ENCODE measurements around the gene NRDC. TPM values are rescaled to one million over a fixed set of nuclear protein-coding genes. Genes with fewer than 3 reads are reported as not detected.
"Not testable (repeated sequence)": the region's sequence is repeated elsewhere in the genome, so short reads cannot be mapped to it uniquely, and the experiment has no call there.

NRDC gene
- polyA plus RNA-seq, 3 donors = 66.8 to 92.0 (median 74.3) TPM

DNA sequence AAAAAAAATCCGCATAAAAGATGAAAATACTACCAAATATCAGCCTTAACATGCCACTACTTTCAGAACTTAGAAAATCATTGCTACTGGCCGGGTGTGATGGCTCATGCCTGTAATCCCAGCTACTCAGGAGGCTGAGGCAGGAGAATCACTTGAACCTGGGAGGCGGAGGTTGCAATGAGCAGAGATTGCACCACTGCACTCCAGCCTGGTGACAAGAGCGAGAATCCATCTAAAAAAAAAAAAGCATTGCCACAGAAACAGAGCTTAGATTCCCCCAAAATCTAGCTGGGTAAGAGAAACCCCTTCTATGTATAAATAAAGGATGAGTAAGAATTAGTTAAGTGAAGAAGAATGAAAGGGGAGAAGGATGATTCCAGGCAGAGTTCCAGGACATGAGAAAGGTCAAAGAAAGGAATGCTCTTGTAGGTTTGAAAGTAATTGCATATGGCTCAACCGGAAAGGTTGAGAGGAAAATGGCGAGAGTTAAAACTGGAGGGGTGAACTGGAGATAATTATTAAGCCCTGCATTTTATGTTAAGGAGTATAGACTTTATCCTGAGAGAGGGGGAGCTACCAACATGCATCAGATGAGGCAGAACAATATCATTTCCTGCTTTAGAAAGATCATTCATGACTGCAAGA is 19.7 kb upstream of the NRDC start:
- Histone ChIP-seq H3K79me2 (ENCODE audit: insufficient read depth, low read length) (no peaks in the 10 kb centered on the region), H3K27ac (ENCODE audit: low read depth in 1 of 2, low read length in 2 of 2) (no peak overlapping the region), H2AFZ (ENCODE audit: insufficient read depth, low read depth, low read length, poor library complexity, severe bottlenecking) (no peak overlapping the region), H3K36me3 (replicated peaks in 1 of 2; ENCODE audit: control insufficient read depth in 1 of 2, insufficient read depth in 2 of 2, low read length in 2 of 2) (no peaks in the 10 kb centered on the region), H4K20me1 (ENCODE audit: insufficient read depth, low read length) (no peaks in the 10 kb centered on the region), H3K4me1 (ENCODE audit: control insufficient read depth in 1 of 2, insufficient read depth in 2 of 2, low read length in 2 of 2) (no peaks in the 10 kb centered on the region), H3K4me2 (replicated peaks; ENCODE audit: extremely low read depth, low read length, poor library complexity, severe bottlenecking) (no peak overlapping the region), H3K9me3 (replicated peaks in 1 of 2; ENCODE audit: control insufficient read depth in 1 of 2, insufficient read depth in 1 of 2, low read length in 2 of 2) (no peaks in the 10 kb centered on the region), H3K4me3 (replicated peaks in 1 of 3; ENCODE audit: low read depth in 2 of 3, low read length in 3 of 3) (no peak overlapping the region), H3K9ac (ENCODE audit: insufficient read depth, low read length, poor library complexity, severe bottlenecking) (no peak overlapping the region), H3K27me3 (ENCODE audit: control insufficient read depth in 2 of 2, insufficient read depth in 2 of 2, low read length in 2 of 2) (peaks cover 9 to 11% of the 10 kb centered on the region in 2 donors)
- DNase-seq = no peak
- Mint-ChIP-seq H3K27ac (no peak overlapping the region), H3K9me3 (no peaks in the 10 kb centered on the region), H3K4me1 (peaks cover 2% of the 10 kb centered on the region), H3K27me3 (ENCODE audit: low read depth in 3 of 3) (peaks cover 27 to 32% (median 29%) of the 10 kb centered on the region in 3 donors), H3K4me3 (no peak overlapping the region), H3K36me3 (no peaks in the 10 kb centered on the region)
- intact Hi-C loops (cut with micrococcal nuclease) = loop anchor here in 1 of 2 donors (10.0 kb wide), 1 partner anchor 117 kb away; no protein-coding TSS in a partner anchor
- no CpG with 5 or more reads among the region's 6 CpGs for WGBS (ENCODE audit: insufficient coverage)
- TF ChIP-seq, protein P1, sequence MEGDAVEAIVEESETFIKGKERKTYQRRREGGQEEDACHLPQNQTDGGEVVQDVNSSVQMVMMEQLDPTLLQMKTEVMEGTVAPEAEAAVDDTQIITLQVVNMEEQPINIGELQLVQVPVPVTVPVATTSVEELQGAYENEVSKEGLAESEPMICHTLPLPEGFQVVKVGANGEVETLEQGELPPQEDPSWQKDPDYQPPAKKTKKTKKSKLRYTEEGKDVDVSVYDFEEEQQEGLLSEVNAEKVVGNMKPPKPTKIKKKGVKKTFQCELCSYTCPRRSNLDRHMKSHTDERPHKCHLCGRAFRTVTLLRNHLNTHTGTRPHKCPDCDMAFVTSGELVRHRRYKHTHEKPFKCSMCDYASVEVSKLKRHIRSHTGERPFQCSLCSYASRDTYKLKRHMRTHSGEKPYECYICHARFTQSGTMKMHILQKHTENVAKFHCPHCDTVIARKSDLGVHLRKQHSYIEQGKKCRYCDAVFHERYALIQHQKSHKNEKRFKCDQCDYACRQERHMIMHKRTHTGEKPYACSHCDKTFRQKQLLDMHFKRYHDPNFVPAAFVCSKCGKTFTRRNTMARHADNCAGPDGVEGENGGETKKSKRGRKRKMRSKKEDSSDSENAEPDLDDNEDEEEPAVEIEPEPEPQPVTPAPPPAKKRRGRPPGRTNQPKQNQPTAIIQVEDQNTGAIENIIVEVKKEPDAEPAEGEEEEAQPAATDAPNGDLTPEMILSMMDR (IDR thresholded peaks at IDR 0.05) = no peak

DNA sequence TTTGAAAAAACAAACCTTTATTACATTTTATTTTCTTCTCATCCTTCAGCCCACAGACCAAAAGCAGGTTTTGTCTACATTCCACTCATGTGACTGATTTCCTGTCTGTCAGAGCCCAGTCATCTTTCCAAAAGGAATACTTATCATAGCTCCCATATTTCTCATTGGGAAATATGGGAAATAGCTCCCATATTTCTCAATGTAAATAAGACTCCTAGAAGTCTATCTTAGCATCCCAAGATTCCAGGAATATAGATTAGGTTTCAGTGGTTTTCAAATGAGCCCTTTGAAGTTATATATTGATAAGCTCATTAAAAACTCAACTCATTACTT is 19.1 kb upstream of the NRDC start:
- Histone ChIP-seq H3K27me3 (ENCODE audit: control insufficient read depth in 2 of 2, insufficient read depth in 2 of 2, low read length in 2 of 2) (peaks cover 9 to 11% of the 10 kb centered on the region in 2 donors), H4K20me1 (ENCODE audit: insufficient read depth, low read length) (no peaks in the 10 kb centered on the region), H3K79me2 (ENCODE audit: insufficient read depth, low read length) (no peaks in the 10 kb centered on the region), H3K36me3 (replicated peaks in 1 of 2; ENCODE audit: control insufficient read depth in 1 of 2, insufficient read depth in 2 of 2, low read length in 2 of 2) (no peaks in the 10 kb centered on the region), H3K9me3 (replicated peaks in 1 of 2; ENCODE audit: control insufficient read depth in 1 of 2, insufficient read depth in 1 of 2, low read length in 2 of 2) (no peaks in the 10 kb centered on the region), H3K9ac (ENCODE audit: insufficient read depth, low read length, poor library complexity, severe bottlenecking) (no peak overlapping the region), H2AFZ (ENCODE audit: insufficient read depth, low read depth, low read length, poor library complexity, severe bottlenecking) (no peak overlapping the region), H3K27ac (ENCODE audit: low read depth in 1 of 2, low read length in 2 of 2) (no peak overlapping the region), H3K4me1 (ENCODE audit: control insufficient read depth in 1 of 2, insufficient read depth in 2 of 2, low read length in 2 of 2) (no peaks in the 10 kb centered on the region), H3K4me2 (replicated peaks; ENCODE audit: extremely low read depth, low read length, poor library complexity, severe bottlenecking) (no peak overlapping the region), H3K4me3 (replicated peaks in 1 of 3; ENCODE audit: low read depth in 2 of 3, low read length in 3 of 3) (no peak overlapping the region)
- Mint-ChIP-seq H3K4me3 (peak overlapping the region in 1 of 2 donors; percentile 40), H3K36me3 (no peaks in the 10 kb centered on the region), H3K27ac (no peak overlapping the region), H3K27me3 (ENCODE audit: low read depth in 3 of 3) (peaks cover 28 to 33% (median 30%) of the 10 kb centered on the region in 3 donors), H3K9me3 (no peaks in the 10 kb centered on the region), H3K4me1 (peaks cover 2% of the 10 kb centered on the region)
- DNase-seq = no peak
- TF ChIP-seq, protein P1 (IDR thresholded peaks at IDR 0.05) = no peak
- intact Hi-C loops (cut with micrococcal nuclease) = loop anchor here (2.0 to 10.0 kb wide), 2 partner anchors 105 to 117 kb away; no protein-coding TSS in a partner anchor

DNA sequence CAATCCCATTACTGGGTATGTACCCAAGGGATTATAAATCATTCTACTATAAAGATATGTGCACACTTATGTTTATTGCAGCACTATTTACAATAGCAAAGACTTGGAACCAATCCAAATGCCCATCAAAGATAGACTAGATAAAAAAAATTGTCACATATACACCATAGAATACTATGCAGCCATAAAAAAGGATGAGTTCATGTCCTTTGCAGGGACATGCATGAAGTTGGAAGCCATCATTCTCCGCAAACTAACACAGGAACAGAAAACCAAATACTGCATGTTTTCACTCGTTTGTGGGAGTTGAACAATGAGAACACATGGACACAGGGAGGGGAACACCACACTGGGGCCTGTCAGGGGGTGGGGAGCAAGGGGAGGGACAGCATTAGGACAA is 16.2 kb upstream of the NRDC start:
- H3K4me1 Mint-ChIP-seq; H3K27ac Mint-ChIP-seq; H3K9me3 Mint-ChIP-seq; H3K36me3 ChIP-seq (replicated peaks in 1 of 2; ENCODE audit: control insufficient read depth in 1 of 2, insufficient read depth in 2 of 2, low read length in 2 of 2); H3K4me2 ChIP-seq (replicated peaks; ENCODE audit: extremely low read depth, low read length, poor library complexity, severe bottlenecking); H3K36me3 Mint-ChIP-seq; DNase-seq; H3K4me3 Mint-ChIP-seq; H3K9me3 ChIP-seq (replicated peaks in 1 of 2; ENCODE audit: control insufficient read depth in 1 of 2, insufficient read depth in 1 of 2, low read length in 2 of 2); H3K4me1 ChIP-seq (ENCODE audit: control insufficient read depth in 1 of 2, insufficient read depth in 2 of 2, low read length in 2 of 2); H3K27ac ChIP-seq (ENCODE audit: low read depth in 1 of 2, low read length in 2 of 2); H3K79me2 ChIP-seq (ENCODE audit: insufficient read depth, low read length); H3K9ac ChIP-seq (ENCODE audit: insufficient read depth, low read length, poor library complexity, severe bottlenecking); H4K20me1 ChIP-seq (ENCODE audit: insufficient read depth, low read length); H2AFZ ChIP-seq (ENCODE audit: insufficient read depth, low read depth, low read length, poor library complexity, severe bottlenecking); H3K4me3 ChIP-seq (replicated peaks in 1 of 3; ENCODE audit: low read depth in 2 of 3, low read length in 3 of 3): not testable (repeated sequence)
- intact Hi-C loops (cut with micrococcal nuclease) = loop anchor here in 1 of 2 donors (10.0 kb wide), 1 partner anchor 120 kb away; no protein-coding TSS in a partner anchor
- H3K27me3 ChIP-seq (ENCODE audit: control insufficient read depth in 2 of 2, insufficient read depth in 2 of 2, low read length in 2 of 2) = peaks cover 16 to 17% of the 10 kb centered on the region in 2 donors
- H3K27me3 Mint-ChIP-seq (ENCODE audit: low read depth in 3 of 3) = peaks cover 30 to 52% (median 44%) of the 10 kb centered on the region in 3 donors
- 67% methylated on average over 1 of the region's 2 CpGs for WGBS (ENCODE audit: insufficient coverage)
